Caco-2 (cell line): ENCODE measurements around the gene GNAS-AS1. TPM values are rescaled to one million over a fixed set of nuclear protein-coding genes. Genes with fewer than 3 reads are reported as not detected.

Experiments
- BruUV-seq: library from RNA; stranded (reverse); fragments of 400-500 nt; replicated peaks from 2 replicates; lab custom pipeline; 2021; lab: Mats Ljungman, UMichigan
- CTCF ChIA-PET: fragments of 300-600 bp; sonication (Branson Sonifier 250); formaldehyde crosslinking; loops from one replicate; lab custom pipeline; 2022; ENCODE audit warnings: antibody characterized with exemption; lab: Charles Lee
- POLR2A ChIA-PET: fragments of 300-600 bp; sonication (Branson Sonifier 250); formaldehyde crosslinking; loops from one replicate; lab custom pipeline; 2022; ENCODE audit warnings: antibody characterized with exemption; lab: Charles Lee
- DNase-seq, 2 experiments: peaks; one replicate each; pipeline versions ENCODE4 v3.0.0 to v3.0.0-alpha.2; 2020 to 2022
- H3K27me3 ChIP-seq: replicated peaks from 2 replicates; pipeline ENCODE4 v1.6.0; 2011; ENCODE audit warnings: low read length; ENCODE audit not compliant: control insufficient read depth, insufficient read depth
- H3K36me3 ChIP-seq: 2 replicates; pipeline ENCODE4 v1.5.1; 2011; ENCODE audit warnings: low read length; ENCODE audit not compliant: control insufficient read depth, insufficient read depth
- H3K4me1 ChIP-seq: fragments of 250-450 bp; sonication (Bioruptor Pico); 2 replicates; pipeline ENCODE4 v1.5.1; 2020; ENCODE audit warnings: mild to moderate bottlenecking
- H3K4me3 ChIP-seq: 2 replicates; pipeline ENCODE4 v1.5.1; 2011; ENCODE audit warnings: low read depth, mild to moderate bottlenecking, control low read depth, low read length
- H3K9me3 ChIP-seq: fragments of 250-450 bp; sonication (Bioruptor Pico); 2 replicates; pipeline ENCODE4 v1.5.1; 2020; ENCODE audit warnings: mild to moderate bottlenecking, moderate library complexity
- H3K27ac Mint-ChIP-seq: one replicate; pipeline ENCODE4 v1.8.0; 2022; ENCODE audit warnings: mixed read lengths; ENCODE audit not compliant: unreplicated experiment
- H3K27me3 Mint-ChIP-seq: one replicate; pipeline ENCODE4 v1.8.0; 2022; ENCODE audit warnings: mixed read lengths; ENCODE audit not compliant: insufficient read depth, unreplicated experiment
- H3K36me3 Mint-ChIP-seq: one replicate; pipeline ENCODE4 v1.8.0; 2022; ENCODE audit warnings: mild to moderate bottlenecking, mixed read lengths; ENCODE audit not compliant: insufficient read depth, unreplicated experiment
- H3K4me1 Mint-ChIP-seq: one replicate; pipeline ENCODE4 v1.8.0; 2022; ENCODE audit warnings: low read depth, mixed read lengths; ENCODE audit not compliant: unreplicated experiment
- H3K4me3 Mint-ChIP-seq: one replicate; pipeline ENCODE4 v1.8.0; 2022; ENCODE audit warnings: mild to moderate bottlenecking, moderate library complexity, mixed read lengths; ENCODE audit not compliant: unreplicated experiment
- H3K9me3 Mint-ChIP-seq: one replicate; pipeline ENCODE4 v1.8.0; 2022; ENCODE audit warnings: mixed read lengths; ENCODE audit not compliant: unreplicated experiment
- intact Hi-C: fragments of 100-400 bp; cut with micrococcal nuclease; formaldehyde crosslinking; loops from one replicate; pipeline ENCODE4 v1.10.0; 2022; ENCODE audit not compliant: unreplicated experiment
- total RNA-seq: library from RNA; stranded (reverse); gene quantifications from 2 replicates; pipeline ENCODE4 v1.2.3, GENCODE V29; 2022
- TF ChIP-seq, protein P1 (sequence below), 2 experiments: fragments of 200-600 bp in 1 of 2; IDR thresholded peaks; 1 replicate in 1 of 2; 2 replicates in 1 of 2; pipeline versions ENCODE4 v1.5.1 to v1.8.0; 2011 to 2022; ENCODE audit warnings: antibody characterized with exemption in 1 of 2, control low read depth in 1 of 2, inconsistent platforms in 1 of 2, low read depth in 1 of 2, low read length in 1 of 2, mild to moderate bottlenecking in 1 of 2, moderate library complexity in 1 of 2; ENCODE audit not compliant: insufficient read depth in 1 of 2, severe bottlenecking in 1 of 2, unreplicated experiment in 1 of 2

Gene GNAS-AS1
- total RNA-seq, 1 experiment from 2014 or later = 5.1 TPM

- ChIA-PET CTCF (no interaction called here), POLR2A (no interaction called here)
- Mint-ChIP-seq H3K36me3 (no peaks in the 10 kb centered on the region), H3K4me3 (no peak overlapping the region), H3K9me3 (no peaks in the 10 kb centered on the region), H3K27ac (no peak overlapping the region), H3K27me3 (peaks cover 35% of the 10 kb centered on the region), H3K4me1 (no peaks in the 10 kb centered on the region)
- H3K27me3 ChIP-seq = peaks cover 1% of the 10 kb centered on the region; the same call in 1 of the 2 replicates
- H3K9me3 ChIP-seq = no peaks in the 10 kb centered on the region
- DNase-seq = no peak
- no peak overlapping the region for H3K4me3 ChIP-seq
- H3K36me3 ChIP-seq = no peaks in the 10 kb centered on the region
- BruUV-seq = no TSS peak
- TF ChIP-seq, protein P1, sequence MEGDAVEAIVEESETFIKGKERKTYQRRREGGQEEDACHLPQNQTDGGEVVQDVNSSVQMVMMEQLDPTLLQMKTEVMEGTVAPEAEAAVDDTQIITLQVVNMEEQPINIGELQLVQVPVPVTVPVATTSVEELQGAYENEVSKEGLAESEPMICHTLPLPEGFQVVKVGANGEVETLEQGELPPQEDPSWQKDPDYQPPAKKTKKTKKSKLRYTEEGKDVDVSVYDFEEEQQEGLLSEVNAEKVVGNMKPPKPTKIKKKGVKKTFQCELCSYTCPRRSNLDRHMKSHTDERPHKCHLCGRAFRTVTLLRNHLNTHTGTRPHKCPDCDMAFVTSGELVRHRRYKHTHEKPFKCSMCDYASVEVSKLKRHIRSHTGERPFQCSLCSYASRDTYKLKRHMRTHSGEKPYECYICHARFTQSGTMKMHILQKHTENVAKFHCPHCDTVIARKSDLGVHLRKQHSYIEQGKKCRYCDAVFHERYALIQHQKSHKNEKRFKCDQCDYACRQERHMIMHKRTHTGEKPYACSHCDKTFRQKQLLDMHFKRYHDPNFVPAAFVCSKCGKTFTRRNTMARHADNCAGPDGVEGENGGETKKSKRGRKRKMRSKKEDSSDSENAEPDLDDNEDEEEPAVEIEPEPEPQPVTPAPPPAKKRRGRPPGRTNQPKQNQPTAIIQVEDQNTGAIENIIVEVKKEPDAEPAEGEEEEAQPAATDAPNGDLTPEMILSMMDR (IDR thresholded peaks at IDR 0.05; ENCODE audit: insufficient read depth in 1 of 2, low read depth in 1 of 2, low read length in 1 of 2, severe bottlenecking in 1 of 2, unreplicated experiment in 1 of 2) = no peak
- intact Hi-C loops = no loop called here
- no peaks in the 10 kb centered on the region for H3K4me1 ChIP-seq
Measured at GRCh38 chr20:58810116-58810878, 40.4 kb downstream of the GNAS-AS1 start.

DNA sequence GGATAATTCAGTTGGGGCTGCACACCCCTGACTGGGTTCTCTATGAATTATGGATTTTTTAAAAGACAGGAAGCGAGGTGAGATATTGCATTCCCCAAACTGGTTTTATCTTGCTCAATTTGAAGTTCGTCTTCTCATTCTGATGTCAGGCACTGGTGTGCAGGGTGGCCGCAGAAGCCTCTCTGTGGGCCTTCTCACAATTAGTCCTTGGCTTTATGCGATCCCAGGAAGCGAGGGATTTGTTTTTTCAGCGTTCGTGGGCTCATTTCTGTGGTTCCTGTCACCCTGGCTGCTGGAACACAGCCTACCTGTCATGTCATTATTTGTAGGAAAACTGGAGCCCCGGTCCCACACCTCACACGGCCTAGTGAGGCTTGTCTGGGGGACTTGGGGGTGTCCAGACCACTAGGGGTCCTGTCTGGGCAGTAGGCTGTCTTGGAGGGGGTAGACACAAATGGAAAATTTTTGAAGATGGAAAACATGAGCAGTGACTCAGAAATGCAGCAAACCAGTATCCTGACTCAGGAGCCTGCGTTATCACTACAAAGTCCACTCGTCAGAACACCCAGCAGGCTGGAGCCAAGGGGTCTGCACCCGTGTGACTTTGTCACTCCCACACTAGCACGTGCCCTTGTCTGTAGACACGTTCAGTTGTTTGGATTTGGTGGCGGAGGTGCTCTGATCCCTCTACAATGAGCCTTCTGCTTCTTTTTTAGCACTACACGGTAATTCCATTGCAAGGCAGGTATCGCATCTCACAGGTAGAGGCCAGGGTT is 42.2 kb downstream of the GNAS-AS1 start:
- peaks cover 8% of the 10 kb centered on the region for H3K4me1 Mint-ChIP-seq
- H3K27ac Mint-ChIP-seq = no peak overlapping the region
- H3K9me3 ChIP-seq = no peaks in the 10 kb centered on the region
- no peaks in the 10 kb centered on the region for H3K9me3 Mint-ChIP-seq
- intact Hi-C loops = no loop called here
- no peak for DNase-seq
- BruUV-seq = no TSS peak
- H3K27me3 Mint-ChIP-seq = peaks cover 36% of the 10 kb centered on the region
- no peak overlapping the region for H3K4me3 ChIP-seq
- H3K4me1 ChIP-seq = no peaks in the 10 kb centered on the region
- ChIA-PET CTCF (no interaction called here), POLR2A (no interaction called here)
- H3K27me3 ChIP-seq = 0 out of 2 replicates have a peak, but pooled peaks cover 1% of the 10 kb centered on the region
- no peaks in the 10 kb centered on the region for H3K36me3 ChIP-seq
- H3K36me3 Mint-ChIP-seq = no peaks in the 10 kb centered on the region
- no peak overlapping the region for H3K4me3 Mint-ChIP-seq
- TF ChIP-seq, protein P1 (IDR thresholded peaks at IDR 0.05; ENCODE audit: insufficient read depth in 1 of 2, low read depth in 1 of 2, low read length in 1 of 2, severe bottlenecking in 1 of 2, unreplicated experiment in 1 of 2) = no peak

DNA sequence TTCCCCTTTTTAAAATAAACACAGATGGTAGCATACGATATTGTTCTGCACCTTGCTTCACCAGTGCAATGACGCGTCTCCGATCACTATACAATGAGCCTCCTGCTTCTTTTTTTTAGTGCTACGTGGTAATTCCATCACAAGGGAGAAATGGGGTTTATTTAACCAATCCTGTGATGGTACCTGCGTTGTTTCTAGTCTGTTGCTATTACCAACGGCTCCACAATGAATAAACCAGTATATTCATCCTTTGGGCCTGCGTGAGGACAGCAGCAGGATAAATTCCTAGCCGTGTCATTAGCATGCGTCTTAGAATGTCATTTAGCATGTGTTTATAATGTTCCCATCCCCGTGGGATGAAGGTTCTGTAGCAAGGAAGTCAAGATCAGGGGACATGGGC is 42.9 kb downstream of the GNAS-AS1 start:
- Histone ChIP-seq H3K4me3 (no peak overlapping the region), H3K4me1 (no peaks in the 10 kb centered on the region), H3K27me3 (0 out of 2 replicates have a peak, but pooled peaks cover 1% of the 10 kb centered on the region), H3K36me3 (no peaks in the 10 kb centered on the region), H3K9me3 (no peaks in the 10 kb centered on the region)
- ChIA-PET CTCF (no interaction called here), POLR2A (no interaction called here)
- Mint-ChIP-seq H3K4me1 (peaks cover 8% of the 10 kb centered on the region), H3K27me3 (peaks cover 32% of the 10 kb centered on the region), H3K27ac (no peak overlapping the region), H3K9me3 (no peaks in the 10 kb centered on the region), H3K4me3 (no peak overlapping the region), H3K36me3 (no peaks in the 10 kb centered on the region)
- intact Hi-C loops = no loop called here
- TF ChIP-seq, protein P1 (IDR thresholded peaks at IDR 0.05; ENCODE audit: insufficient read depth in 1 of 2, low read depth in 1 of 2, low read length in 1 of 2, severe bottlenecking in 1 of 2, unreplicated experiment in 1 of 2) = no peak
- no peak for DNase-seq
- no TSS peak for BruUV-seq
